PC-3 (cell line): ENCODE measurements around the gene ATP2B3.

Source experiments
- EZH2 ChIP-seq: fragments of 300-600 bp; sonication (generic); IDR thresholded peaks from one replicate; pipeline ENCODE4 v1.6.1; 2017; ENCODE audit warnings: antibody characterized with exemption, mild to moderate bottlenecking, low read length; ENCODE audit not compliant: unreplicated experiment
- EZH2phosphoT487 ChIP-seq: fragments of 300-600 bp; sonication (generic); IDR thresholded peaks from 2 replicates; pipeline ENCODE4 v1.6.1; 2018; ENCODE audit warnings: mild to moderate bottlenecking, antibody characterized with exemption, low read length, borderline replicate concordance
- TF ChIP-seq, protein P1 (sequence below): fragments of 300-600 bp; sonication (generic); conservative IDR thresholded peaks from 2 replicates; pipeline ENCODE4 v1.5.1; 2017; ENCODE audit warnings: antibody characterized with exemption, low read depth, mild to moderate bottlenecking, low read length

- TF ChIP-seq, protein P1, sequence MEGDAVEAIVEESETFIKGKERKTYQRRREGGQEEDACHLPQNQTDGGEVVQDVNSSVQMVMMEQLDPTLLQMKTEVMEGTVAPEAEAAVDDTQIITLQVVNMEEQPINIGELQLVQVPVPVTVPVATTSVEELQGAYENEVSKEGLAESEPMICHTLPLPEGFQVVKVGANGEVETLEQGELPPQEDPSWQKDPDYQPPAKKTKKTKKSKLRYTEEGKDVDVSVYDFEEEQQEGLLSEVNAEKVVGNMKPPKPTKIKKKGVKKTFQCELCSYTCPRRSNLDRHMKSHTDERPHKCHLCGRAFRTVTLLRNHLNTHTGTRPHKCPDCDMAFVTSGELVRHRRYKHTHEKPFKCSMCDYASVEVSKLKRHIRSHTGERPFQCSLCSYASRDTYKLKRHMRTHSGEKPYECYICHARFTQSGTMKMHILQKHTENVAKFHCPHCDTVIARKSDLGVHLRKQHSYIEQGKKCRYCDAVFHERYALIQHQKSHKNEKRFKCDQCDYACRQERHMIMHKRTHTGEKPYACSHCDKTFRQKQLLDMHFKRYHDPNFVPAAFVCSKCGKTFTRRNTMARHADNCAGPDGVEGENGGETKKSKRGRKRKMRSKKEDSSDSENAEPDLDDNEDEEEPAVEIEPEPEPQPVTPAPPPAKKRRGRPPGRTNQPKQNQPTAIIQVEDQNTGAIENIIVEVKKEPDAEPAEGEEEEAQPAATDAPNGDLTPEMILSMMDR = peak; percentile 17; the same call in 1 of the 2 replicates
- TF ChIP-seq EZH2phosphoT487 = no peak
- no peak for TF ChIP-seq EZH2
Observed at GRCh38 chrX:153504445-153505016, 12.9 kb upstream of the ATP2B3 start.
